Stimulated activated naive CD8-positive, alpha-beta T cell treated with anti-CD3 and anti-CD28 coated beads, Interleukin-15, amount 100 ng/mL, for 72 hours (primary cell): ENCODE data around the gene IFNGR2.
"Not testable (repeated sequence)": the region's sequence is repeated elsewhere in the genome, so short reads cannot be mapped to it uniquely, and the experiment has no call there.

Experiments
- ATAC-seq: fragments of 150-1000 bp; cut with Tn5 transposase; 2 replicates; pipeline ENCODE4 v1.10.0; 2021; ENCODE audit warnings: mild to moderate bottlenecking, moderate library complexity
- DNase-seq, 2 donors: peaks; one replicate each; pipeline ENCODE4 v3.0.0; 2021 to 2022
- H3K27ac Mint-ChIP-seq, 2 donors: one replicate each; pipeline ENCODE4 v1.8.0; 2022; ENCODE audit warnings: mild to moderate bottlenecking in 2 of 2, mixed read lengths in 2 of 2, moderate library complexity in 2 of 2
- H3K27me3 Mint-ChIP-seq: one replicate; pipeline ENCODE4 v1.8.0; 2022; ENCODE audit warnings: mixed read lengths
- H3K4me1 Mint-ChIP-seq: one replicate; pipeline ENCODE4 v1.8.0; 2022; ENCODE audit warnings: mild to moderate bottlenecking, mixed read lengths
- H3K4me3 Mint-ChIP-seq, 2 donors: one replicate each; pipeline ENCODE4 v1.8.0; 2022; ENCODE audit warnings: mild to moderate bottlenecking in 2 of 2, mixed read lengths in 2 of 2, moderate library complexity in 1 of 2
- H3K9me3 Mint-ChIP-seq, 2 donors: one replicate each; pipeline ENCODE4 v1.8.0; 2022; ENCODE audit warnings: mixed read lengths in 2 of 2

The IFNGR2 gene

GRCh38 chr21:33371366-33371765 is 31.8 kb upstream of the IFNGR2 start:
- Mint-ChIP-seq H3K27me3 (no peaks in the 10 kb centered on the region), H3K9me3 (peaks cover 14 to 34% of the 10 kb centered on the region in 2 donors), H3K4me3 (no peak overlapping the region), H3K4me1 (peaks cover 8% of the 10 kb centered on the region), H3K27ac (no peak overlapping the region)
- DNase-seq: no peak
- no peak for ATAC-seq

GRCh38 chr21:33372582-33372981 is 30.6 kb upstream of the IFNGR2 start:
- peaks cover 3 to 21% of the 10 kb centered on the region in 2 donors for H3K9me3 Mint-ChIP-seq
- no peak overlapping the region for H3K27ac Mint-ChIP-seq
- H3K4me1 Mint-ChIP-seq: peaks cover 8% of the 10 kb centered on the region
- ATAC-seq: no peak
- DNase-seq: no peak
- H3K4me3 Mint-ChIP-seq: no peak overlapping the region
- peaks cover 10% of the 10 kb centered on the region for H3K27me3 Mint-ChIP-seq

- Mint-ChIP-seq H3K4me1 (peaks cover 8% of the 10 kb centered on the region), H3K27me3 (peaks cover 11% of the 10 kb centered on the region), H3K9me3 (peaks cover 0 to 13% of the 10 kb centered on the region in 2 donors), H3K4me3 (no peak overlapping the region), H3K27ac (no peak overlapping the region)
- DNase-seq (no peak), ATAC-seq (no peak)
Observed at GRCh38 chr21:33373451-33373850, 29.8 kb upstream of the IFNGR2 start.

- Mint-ChIP-seq H3K4me3 (no peak overlapping the region), H3K27me3 (peaks cover 11% of the 10 kb centered on the region), H3K4me1 (peaks cover 8% of the 10 kb centered on the region), H3K27ac (no peak overlapping the region), H3K9me3 (peaks cover 0 to 9% of the 10 kb centered on the region in 2 donors)
- no peak for ATAC-seq
- DNase-seq: no peak
Observed at GRCh38 chr21:33374080-33374449, 29.1 kb upstream of the IFNGR2 start.

GRCh38 chr21:33374450-33375096 is 28.6 kb upstream of the IFNGR2 start:
- peaks cover 11% of the 10 kb centered on the region for H3K27me3 Mint-ChIP-seq
- H3K4me3 Mint-ChIP-seq: no peak overlapping the region
- ATAC-seq: peak; percentile 75
- H3K27ac Mint-ChIP-seq: no peak overlapping the region
- peaks cover 0 to 7% of the 10 kb centered on the region in 2 donors for H3K9me3 Mint-ChIP-seq
- peak in 1 of 2 donors; percentile 35 for DNase-seq
- peaks cover 11% of the 10 kb centered on the region for H3K4me1 Mint-ChIP-seq

- peaks cover 0 to 1% of the 10 kb centered on the region in 2 donors for H3K9me3 Mint-ChIP-seq
- no peak overlapping the region for H3K27ac Mint-ChIP-seq
- ATAC-seq (no peak), DNase-seq (no peak)
- peaks cover 11% of the 10 kb centered on the region for H3K27me3 Mint-ChIP-seq
- peaks cover 17% of the 10 kb centered on the region for H3K4me1 Mint-ChIP-seq
- no peak overlapping the region for H3K4me3 Mint-ChIP-seq
Observed at GRCh38 chr21:33375101-33375644, 28.0 kb upstream of the IFNGR2 start.

GRCh38 chr21:33377221-33377920 is 25.8 kb upstream of the IFNGR2 start:
- Mint-ChIP-seq H3K27me3 (peaks cover 11% of the 10 kb centered on the region), H3K4me3 (no peak overlapping the region), H3K27ac (no peak overlapping the region), H3K4me1 (peaks cover 39% of the 10 kb centered on the region), H3K9me3 (no peaks in the 10 kb centered on the region)
- DNase-seq (no peak), ATAC-seq (no peak)

- no peaks in the 10 kb centered on the region for H3K9me3 Mint-ChIP-seq
- H3K27ac Mint-ChIP-seq: no peak overlapping the region
- H3K27me3 Mint-ChIP-seq: peaks cover 11% of the 10 kb centered on the region
- no peak overlapping the region for H3K4me3 Mint-ChIP-seq
- ATAC-seq (no peak), DNase-seq (no peak)
- H3K4me1 Mint-ChIP-seq: peaks cover 46% of the 10 kb centered on the region
Observed at GRCh38 chr21:33378081-33378480, 25.1 kb upstream of the IFNGR2 start.

- DNase-seq, ATAC-seq, H3K9me3 Mint-ChIP-seq: not testable (repeated sequence)
- H3K4me3 Mint-ChIP-seq: peak overlapping the region; percentile 60 to 70
- peaks cover 63% of the 10 kb centered on the region for H3K4me1 Mint-ChIP-seq
- H3K27ac Mint-ChIP-seq: peak overlapping the region in 1 of 2 donors; percentile 76
- H3K27me3 Mint-ChIP-seq: peaks cover 11% of the 10 kb centered on the region
Observed at GRCh38 chr21:33379934-33380333, 23.3 kb upstream of the IFNGR2 start.

- Mint-ChIP-seq H3K27ac (peak overlapping the region in 1 of 2 donors; percentile 89), H3K4me1 (peaks cover 63% of the 10 kb centered on the region), H3K9me3 (no peaks in the 10 kb centered on the region), H3K27me3 (peaks cover 15% of the 10 kb centered on the region), H3K4me3 (peak overlapping the region; percentile 49 to 70)
- DNase-seq (peak; percentile 83 to 91), ATAC-seq (peak; percentile 83)
Observed at GRCh38 chr21:33380483-33380998, 22.7 kb upstream of the IFNGR2 start.

GRCh38 chr21:33381381-33381780 is 21.8 kb upstream of the IFNGR2 start:
- Mint-ChIP-seq H3K4me3 (peak overlapping the region; percentile 39 to 43), H3K27ac (peak overlapping the region; percentile 5 to 19)
- not testable (repeated sequence) for ATAC-seq

GRCh38 chr21:33383056-33383888 is 19.9 kb upstream of the IFNGR2 start:
- Mint-ChIP-seq H3K4me3 (peak overlapping the region; percentile 73 to 81), H3K4me1 (peaks cover 66% of the 10 kb centered on the region), H3K27ac (no peak overlapping the region), H3K9me3 (no peaks in the 10 kb centered on the region), H3K27me3 (peaks cover 8% of the 10 kb centered on the region)
- DNase-seq (peak; percentile 75 to 91), ATAC-seq (peak; percentile 86)

More at GRCh38 chr21:33381381-33381780, 21.8 kb upstream of the IFNGR2 start:
- H3K4me1 Mint-ChIP-seq: peaks cover 66% of the 10 kb centered on the region
- H3K9me3 Mint-ChIP-seq, DNase-seq: not testable (repeated sequence)
- peaks cover 19% of the 10 kb centered on the region for H3K27me3 Mint-ChIP-seq

GRCh38 chr21:33384841-33385331 is 18.3 kb upstream of the IFNGR2 start:
- Mint-ChIP-seq H3K9me3 (no peaks in the 10 kb centered on the region), H3K27ac (no peak overlapping the region), H3K27me3 (peaks cover 17% of the 10 kb centered on the region), H3K4me1 (peaks cover 64% of the 10 kb centered on the region), H3K4me3 (peak overlapping the region; percentile 62 to 76)
- peak; percentile 67 for ATAC-seq
- peak; percentile 35 to 50 for DNase-seq

- H3K4me3 Mint-ChIP-seq: no peak overlapping the region
- peaks cover 29% of the 10 kb centered on the region for H3K27me3 Mint-ChIP-seq
- H3K4me1 Mint-ChIP-seq: peaks cover 50% of the 10 kb centered on the region
- DNase-seq (no peak), ATAC-seq (no peak)
- H3K27ac Mint-ChIP-seq: no peak overlapping the region
- no peaks in the 10 kb centered on the region for H3K9me3 Mint-ChIP-seq
Observed at GRCh38 chr21:33386222-33386784, 16.9 kb upstream of the IFNGR2 start.

GRCh38 chr21:33387294-33387693 is 15.9 kb upstream of the IFNGR2 start:
- Mint-ChIP-seq H3K27me3 (peaks cover 34% of the 10 kb centered on the region), H3K9me3 (no peaks in the 10 kb centered on the region), H3K4me1 (peaks cover 40% of the 10 kb centered on the region), H3K4me3 (no peak overlapping the region), H3K27ac (no peak overlapping the region)
- ATAC-seq (no peak), DNase-seq (no peak)
